Hippocampal formation (tissue), 2 donors: ENCODE data around the gene DNAL1.
"Not testable (repeated sequence)": the region's sequence is repeated elsewhere in the genome, so short reads cannot be mapped to it uniquely, and the experiment has no call there.

Source experiments
- DNase-seq, 2 donors: peaks; one replicate each; lab custom pipeline; 2025; lab: John Stamatoyannopoulos, UW

Gene DNAL1

DNA sequence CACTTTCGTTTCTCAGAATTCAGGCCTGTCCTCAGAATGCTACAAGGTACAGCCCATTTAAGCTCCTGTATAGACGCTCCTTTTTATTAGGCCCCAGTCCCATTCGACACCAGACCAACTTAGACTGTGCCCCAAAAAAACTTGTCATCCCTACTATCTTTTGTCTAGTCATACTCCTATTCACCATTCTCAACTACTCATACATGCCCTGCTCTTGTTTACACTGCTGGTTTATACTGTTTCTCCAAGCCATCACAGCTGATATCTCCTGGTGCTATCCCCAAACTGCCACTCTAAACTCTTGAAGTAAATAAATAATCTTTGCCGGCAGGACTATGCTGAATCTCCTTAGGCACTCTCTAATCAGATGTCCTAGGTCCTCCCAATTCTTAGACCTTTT is 63.3 kb downstream of the DNAL1 start:
- not testable (repeated sequence) for DNase-seq

GRCh38 chr14:73709904-73710469 is 65.2 kb downstream of the DNAL1 start:
- DNase-seq, result no peak

DNA sequence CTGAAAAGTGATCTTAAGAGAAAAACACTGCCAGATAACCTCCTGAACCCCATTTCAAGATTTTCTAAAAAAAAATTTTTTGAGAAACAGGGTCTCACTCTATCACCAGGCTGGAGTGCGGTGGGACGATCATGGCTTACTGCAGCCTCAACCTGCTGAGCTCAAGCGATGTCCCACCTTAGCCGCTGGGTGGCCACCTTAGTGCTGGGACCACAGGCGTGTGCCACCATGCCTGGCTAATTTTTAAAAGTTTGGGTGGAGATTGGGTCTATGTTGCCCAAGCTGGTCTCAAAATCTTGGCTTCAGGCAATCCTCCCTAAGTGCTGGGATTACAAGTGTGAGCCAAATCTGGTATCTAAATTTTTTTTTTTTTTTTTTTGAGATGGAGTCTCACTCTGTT is 66.0 kb downstream of the DNAL1 start:
- DNase-seq, result no peak

DNA sequence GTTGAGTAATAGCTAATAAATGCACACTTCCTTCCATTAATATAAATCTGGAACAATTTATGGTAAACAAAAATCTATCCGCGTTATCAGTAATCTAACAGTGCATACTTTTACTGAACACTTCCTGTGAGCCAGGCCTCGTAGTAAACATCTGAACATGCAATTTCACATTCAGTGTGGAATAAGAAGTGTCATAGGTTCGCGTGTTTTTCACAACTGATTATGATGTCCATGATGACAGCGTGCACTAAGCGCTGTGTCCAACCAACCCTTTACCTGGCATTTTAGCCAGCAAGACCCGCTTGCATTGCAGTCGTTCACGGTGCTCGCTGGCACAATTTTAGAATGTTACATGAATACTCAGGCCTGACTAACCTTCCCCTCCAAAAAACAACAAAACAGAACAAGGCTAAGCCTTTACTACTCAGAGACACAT is 67.3 kb downstream of the DNAL1 start:
- DNase-seq, result no peak

- peak in 1 of 2 donors; percentile 49 for DNase-seq
Observed at GRCh38 chr14:73712540-73713180, 67.9 kb downstream of the DNAL1 start.

- DNase-seq, result peak in 1 of 2 donors; percentile 32
Observed at GRCh38 chr14:73713206-73713802, 68.5 kb downstream of the DNAL1 start.

- DNase-seq, result peak; percentile 85 to 86
Observed at GRCh38 chr14:73713803-73714655, 69.2 kb downstream of the DNAL1 start, which contains the start of gene PNMA1. PNMA1 (minus strand) TSS chr14:73714384; CDS start chr14:73713639, 745 bp downstream.

GRCh38 chr14:73714656-73715081 is 69.9 kb downstream of the DNAL1 start:
- peak in 1 of 2 donors; percentile 34 for DNase-seq

GRCh38 chr14:73715707-73716106 is 70.9 kb downstream of the DNAL1 start:
- no peak for DNase-seq

- no peak for DNase-seq
Observed at GRCh38 chr14:73717266-73717665, 72.5 kb downstream of the DNAL1 start.

- peak in 1 of 2 donors; percentile 22 for DNase-seq
Observed at GRCh38 chr14:73717711-73718417, 73.1 kb downstream of the DNAL1 start.

- DNase-seq, result peak in 1 of 2 donors; percentile 12
Observed at GRCh38 chr14:73718418-73719251, 73.8 kb downstream of the DNAL1 start.

- DNase-seq, result no peak
Observed at GRCh38 chr14:73719361-73719760, 74.6 kb downstream of the DNAL1 start.

DNA sequence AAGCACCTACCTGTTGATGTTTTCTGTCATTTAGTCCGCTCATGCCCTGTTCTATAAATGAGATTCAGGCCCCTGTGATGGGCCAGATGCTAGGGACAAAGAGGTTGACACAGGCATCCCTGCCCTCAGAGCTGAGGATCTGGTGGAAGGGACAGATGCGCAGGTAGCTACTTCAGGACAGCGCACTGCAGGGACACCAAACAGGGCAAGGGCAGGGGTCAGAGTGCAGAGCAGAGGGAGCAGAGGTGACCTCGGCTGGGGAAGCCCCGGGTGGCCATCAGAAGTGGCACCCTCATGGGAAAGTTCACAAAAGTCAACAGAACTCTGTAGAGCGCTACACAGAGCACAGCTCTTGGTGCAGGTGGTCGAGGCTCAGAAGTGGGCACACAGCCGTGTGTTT is 75.0 kb downstream of the DNAL1 start:
- DNase-seq, result no peak

DNA sequence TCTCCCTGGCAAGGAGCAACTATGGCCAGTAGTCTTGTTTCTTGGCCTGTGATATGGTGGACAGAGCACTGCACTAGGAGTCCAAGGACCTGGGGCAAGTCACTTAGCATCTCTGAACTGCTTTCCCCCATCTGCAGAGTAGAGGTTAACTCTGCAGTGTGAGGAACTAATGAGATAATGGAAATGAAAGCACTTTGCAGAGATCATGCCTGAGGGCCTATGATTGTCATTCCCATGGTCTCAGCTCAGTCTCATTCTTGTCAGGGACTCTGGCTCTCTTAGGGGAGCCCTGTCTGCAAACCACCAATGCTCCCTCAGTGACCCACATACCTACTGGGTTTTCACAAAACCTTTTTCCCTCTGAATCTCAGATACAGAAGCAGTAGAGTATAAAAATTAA is 75.8 kb downstream of the DNAL1 start:
- no peak for DNase-seq

DNA sequence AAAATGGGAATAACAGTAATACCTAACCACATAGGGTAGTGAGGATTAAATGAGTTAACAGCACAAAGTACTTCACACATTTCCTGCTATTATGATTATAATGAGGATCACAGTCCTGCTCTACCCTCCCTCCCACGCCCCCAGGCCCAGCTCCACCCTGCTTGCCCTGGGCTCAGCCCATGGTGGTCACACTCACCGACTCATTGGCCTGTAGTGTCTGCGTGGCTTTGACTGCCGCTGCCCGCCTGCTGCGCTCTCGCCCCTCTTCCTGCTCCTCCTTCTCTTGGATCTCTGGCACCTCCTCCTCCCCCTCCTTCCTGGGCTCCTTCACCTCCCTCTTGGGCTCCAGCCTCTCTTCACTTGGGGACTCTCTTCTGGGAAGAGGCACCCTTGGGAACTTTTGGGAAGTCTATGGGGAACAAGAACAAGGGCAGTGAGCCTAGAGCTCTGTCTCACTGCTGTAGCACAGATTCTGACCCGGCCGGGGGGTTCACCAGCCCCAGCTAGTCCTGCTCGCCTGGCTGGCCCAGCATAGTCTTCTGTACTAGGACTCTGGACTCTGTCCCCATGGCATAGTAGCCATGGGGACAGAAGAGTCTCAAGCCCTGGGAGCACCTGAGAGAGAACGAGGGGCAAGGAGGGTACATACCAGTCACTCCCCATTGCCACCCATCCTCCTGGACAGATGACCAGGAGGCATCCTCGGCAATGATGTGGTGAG is 76.5 kb downstream of the DNAL1 start:
- DNase-seq, result no peak

DNA sequence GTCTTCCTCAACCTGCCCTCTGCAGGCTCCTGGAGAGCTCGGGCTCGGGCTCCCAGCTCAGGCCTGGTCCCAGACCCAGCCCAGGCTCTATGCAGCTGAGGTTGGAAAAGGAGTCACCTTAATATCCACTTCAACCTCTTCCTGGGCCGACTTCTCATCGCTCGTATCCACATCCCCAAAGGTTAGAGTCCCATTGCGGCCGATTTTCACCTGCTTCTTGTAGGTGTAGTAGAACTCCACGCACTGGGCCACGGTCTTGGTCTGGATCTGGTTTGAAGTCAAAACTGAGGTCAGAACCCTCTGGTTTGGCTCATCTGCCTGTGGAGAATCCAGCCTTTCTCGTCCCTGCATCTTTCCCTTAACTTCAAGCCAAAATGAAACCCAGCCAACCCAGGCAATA is 77.8 kb downstream of the DNAL1 start:
- DNase-seq, result no peak

DNA sequence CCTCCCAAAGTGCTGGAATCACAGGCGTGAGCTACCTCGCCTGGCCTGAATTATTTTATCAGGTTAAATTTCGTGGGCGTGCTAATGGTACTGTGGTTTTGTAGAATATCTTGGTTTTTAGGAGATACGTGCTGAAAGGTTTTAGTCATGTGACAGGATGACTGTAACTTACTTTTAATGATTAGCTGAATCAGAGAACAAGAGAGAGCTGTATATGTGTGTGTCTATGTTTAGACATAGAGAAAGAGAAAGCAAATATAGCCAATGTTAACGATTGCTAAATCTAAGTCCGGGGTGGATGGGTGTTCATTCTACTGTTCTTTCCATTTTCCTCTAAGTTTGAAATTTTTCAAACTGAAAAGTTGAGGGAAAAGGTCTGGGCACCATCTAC is 78.6 kb downstream of the DNAL1 start:
- DNase-seq, result no peak

DNA sequence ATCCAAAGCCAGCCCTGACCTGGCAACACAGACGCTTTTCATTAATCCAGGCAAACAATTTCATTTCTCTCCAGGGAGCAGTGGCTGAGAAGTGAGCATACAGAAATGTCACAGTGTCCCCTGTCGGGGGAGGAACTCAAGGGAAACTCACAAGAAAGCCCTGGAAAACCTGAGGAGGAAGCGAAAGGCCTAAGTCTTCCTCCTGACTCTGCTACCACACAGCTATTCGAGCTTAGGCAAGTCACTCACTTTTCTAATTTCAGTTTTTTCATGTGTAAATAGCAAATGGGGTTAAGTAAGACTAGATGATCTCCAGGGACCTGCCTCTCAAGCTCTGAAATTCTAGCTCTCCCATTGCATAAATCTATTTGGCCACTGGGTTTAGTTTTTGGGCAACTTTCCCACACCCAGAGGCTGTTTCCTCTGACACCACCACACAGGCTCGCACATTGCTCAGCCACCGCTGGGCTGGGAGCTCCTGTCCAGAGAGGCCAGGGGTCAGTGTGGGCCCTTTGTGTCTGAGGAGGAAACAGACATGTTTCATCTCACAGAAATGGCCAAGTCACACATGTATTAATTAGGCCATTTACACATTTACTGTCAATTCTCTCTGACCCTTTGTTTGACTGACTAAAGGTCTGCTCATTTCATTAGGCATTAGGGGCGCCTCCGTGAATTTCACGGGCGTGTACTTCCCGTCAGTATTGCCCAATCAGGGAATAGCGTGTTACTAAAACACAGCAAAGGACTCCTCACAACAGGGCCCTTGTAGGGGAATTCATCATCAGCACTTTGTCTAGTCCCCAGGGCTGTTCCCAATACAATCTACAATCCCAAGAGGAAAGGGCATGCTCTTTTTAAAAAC is 79.2 kb downstream of the DNAL1 start:
- no peak for DNase-seq
